ENCODE data around the gene HBE1. TPM values are rescaled to one million over a fixed set of nuclear protein-coding genes. Genes with fewer than 3 reads are reported as not detected.
"Not testable (repeated sequence)": the region's sequence is repeated elsewhere in the genome, so short reads cannot be mapped to it uniquely, and the experiment has no call there.

The HBE1 gene
- total RNA-seq, 1 donor from 2014 or later: not detected

DNA sequence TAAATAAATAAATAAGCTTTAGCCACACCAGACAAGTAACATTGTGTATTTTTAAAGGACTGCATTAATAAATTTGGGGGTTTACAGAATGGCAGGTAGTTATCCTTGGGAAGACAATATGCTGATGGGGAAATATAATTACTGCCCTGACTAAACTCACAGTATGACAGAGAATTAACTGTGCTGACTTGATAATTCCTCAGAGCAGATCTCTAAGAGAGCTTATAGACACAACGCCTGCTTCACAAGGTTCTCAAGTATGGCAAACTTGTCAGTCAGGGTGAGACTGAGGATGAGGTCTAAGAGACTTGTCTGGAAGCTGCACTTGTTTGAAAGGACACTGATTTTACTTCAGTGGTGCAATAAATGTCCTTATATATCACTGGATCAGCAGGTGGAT is 28.7 kb upstream of the HBE1 start:
- H3K4me1 ChIP-seq (ENCODE audit: insufficient read depth, low read length): no peaks in the 10 kb centered on the region
- Mint-ChIP-seq H3K9me3 (ENCODE audit: unreplicated experiment) (peaks cover under 1% of the 10 kb centered on the region), H3K4me1 (ENCODE audit: low read depth, unreplicated experiment) (no peaks in the 10 kb centered on the region), H3K27ac (ENCODE audit: unreplicated experiment) (no peak overlapping the region), H3K36me3 (ENCODE audit: low read depth, unreplicated experiment) (no peaks in the 10 kb centered on the region), H3K27me3 (ENCODE audit: low read depth, unreplicated experiment) (no peaks in the 10 kb centered on the region), H3K4me3 (ENCODE audit: unreplicated experiment) (no peak overlapping the region)
- no peak overlapping the region for H3K4me2 ChIP-seq (ENCODE audit: low read length)
- no peaks in the 10 kb centered on the region for H3K36me3 ChIP-seq (ENCODE audit: insufficient read depth, low read length)
- H3K27me3 ChIP-seq (ENCODE audit: insufficient read depth, low read length): no peaks in the 10 kb centered on the region
- no peak overlapping the region for H3K4me3 ChIP-seq (ENCODE audit: insufficient read depth, low read depth, low read length)
- H3K9me3 ChIP-seq (ENCODE audit: insufficient read depth, low read depth, low read length): no peaks in the 10 kb centered on the region
- FAIRE-seq (no peak), DNase-seq (ENCODE audit: low read depth) (no peak)
- H3K9ac ChIP-seq (ENCODE audit: low read length): no peak overlapping the region
- TF ChIP-seq EZH2 (IDR thresholded peaks at IDR 0.05; ENCODE audit: insufficient read depth, low read length): no peak
- H3K27ac ChIP-seq (ENCODE audit: low read depth, low read length): no peak overlapping the region
- H2AFZ ChIP-seq (ENCODE audit: low read depth, low read length): no peak overlapping the region
- H3K79me2 ChIP-seq (ENCODE audit: insufficient read depth, low read length): no peaks in the 10 kb centered on the region
- no peaks in the 10 kb centered on the region for H4K20me1 ChIP-seq (ENCODE audit: insufficient read depth, low read length)

GRCh38 chr11:5297721-5298323 is 28.1 kb upstream of the HBE1 start:
- Histone ChIP-seq H3K4me3 (ENCODE audit: insufficient read depth, low read depth, low read length) (no peak overlapping the region), H4K20me1 (ENCODE audit: insufficient read depth, low read length) (no peaks in the 10 kb centered on the region), H3K4me2 (ENCODE audit: low read length) (no peak overlapping the region), H3K27me3 (ENCODE audit: insufficient read depth, low read length) (no peaks in the 10 kb centered on the region), H3K36me3 (ENCODE audit: insufficient read depth, low read length) (no peaks in the 10 kb centered on the region), H3K9me3 (ENCODE audit: insufficient read depth, low read depth, low read length) (no peaks in the 10 kb centered on the region), H3K4me1 (ENCODE audit: insufficient read depth, low read length) (no peaks in the 10 kb centered on the region), H3K27ac (ENCODE audit: low read depth, low read length) (no peak overlapping the region), H3K9ac (ENCODE audit: low read length) (no peak overlapping the region), H3K79me2 (ENCODE audit: insufficient read depth, low read length) (no peaks in the 10 kb centered on the region), H2AFZ (ENCODE audit: low read depth, low read length) (no peak overlapping the region)
- no peak for TF ChIP-seq CTCF (IDR thresholded peaks at IDR 0.05; ENCODE audit: insufficient read depth, low read depth, low read length)
- no peak for TF ChIP-seq EZH2 (IDR thresholded peaks at IDR 0.05; ENCODE audit: insufficient read depth, low read length)
- peaks cover 2% of the 10 kb centered on the region for H3K9me3 Mint-ChIP-seq (ENCODE audit: unreplicated experiment)
- DNase-seq (ENCODE audit: low read depth) (no peak), FAIRE-seq (no peak)
- H3K27ac Mint-ChIP-seq (ENCODE audit: unreplicated experiment): no peak overlapping the region
- no peaks in the 10 kb centered on the region for H3K36me3 Mint-ChIP-seq (ENCODE audit: low read depth, unreplicated experiment)
- H3K4me3 Mint-ChIP-seq (ENCODE audit: unreplicated experiment): no peak overlapping the region
- no peaks in the 10 kb centered on the region for H3K4me1 Mint-ChIP-seq (ENCODE audit: low read depth, unreplicated experiment)
- H3K27me3 Mint-ChIP-seq (ENCODE audit: low read depth, unreplicated experiment): no peaks in the 10 kb centered on the region

DNA sequence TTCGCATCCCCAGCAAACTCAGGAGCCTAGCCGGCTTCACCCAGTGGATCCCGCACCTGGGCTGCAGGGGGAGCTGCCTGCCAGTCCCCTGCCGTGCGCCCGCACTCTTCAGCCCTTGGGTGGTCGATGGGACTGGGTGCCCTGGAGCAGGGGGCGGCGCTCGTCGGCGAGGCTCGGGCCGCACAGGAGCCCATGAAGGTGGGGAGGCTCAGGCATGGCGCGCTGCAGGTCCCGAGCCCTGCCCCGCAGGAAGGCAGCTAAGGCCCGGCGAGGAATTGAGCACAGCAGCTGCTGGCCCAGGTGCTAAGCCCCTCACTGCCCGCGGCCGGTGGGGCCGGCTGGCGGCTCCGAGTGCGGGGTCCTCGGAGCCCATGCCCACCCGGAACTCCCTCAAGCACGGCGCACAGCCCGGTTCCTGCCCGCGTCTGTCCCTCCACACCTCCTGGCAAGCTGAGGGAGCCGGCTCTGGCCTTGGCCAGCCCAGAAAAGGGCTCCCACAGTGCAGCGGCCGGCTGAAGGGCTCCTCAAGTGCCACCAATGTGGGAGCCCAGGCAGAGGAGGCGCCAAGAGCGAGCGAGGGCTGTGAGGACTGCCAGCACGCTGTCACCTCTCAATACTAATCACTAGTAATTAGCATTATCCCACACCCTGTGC is 24.7 kb upstream of the HBE1 start:
- H3K27ac ChIP-seq (ENCODE audit: low read depth, low read length); H4K20me1 ChIP-seq (ENCODE audit: insufficient read depth, low read length); H3K9me3 ChIP-seq (ENCODE audit: insufficient read depth, low read depth, low read length); H3K4me3 ChIP-seq (ENCODE audit: insufficient read depth, low read depth, low read length); H3K79me2 ChIP-seq (ENCODE audit: insufficient read depth, low read length); H3K4me1 Mint-ChIP-seq (ENCODE audit: low read depth, unreplicated experiment); FAIRE-seq; H3K36me3 Mint-ChIP-seq (ENCODE audit: low read depth, unreplicated experiment); H3K9ac ChIP-seq (ENCODE audit: low read length); H3K36me3 ChIP-seq (ENCODE audit: insufficient read depth, low read length); H3K4me1 ChIP-seq (ENCODE audit: insufficient read depth, low read length); H3K27me3 Mint-ChIP-seq (ENCODE audit: low read depth, unreplicated experiment); H3K9me3 Mint-ChIP-seq (ENCODE audit: unreplicated experiment); H3K4me3 Mint-ChIP-seq (ENCODE audit: unreplicated experiment); H2AFZ ChIP-seq (ENCODE audit: low read depth, low read length); H3K27ac Mint-ChIP-seq (ENCODE audit: unreplicated experiment); DNase-seq (ENCODE audit: low read depth); H3K27me3 ChIP-seq (ENCODE audit: insufficient read depth, low read length); H3K4me2 ChIP-seq (ENCODE audit: low read length): not testable (repeated sequence)
